GM06990 (cell line): ENCODE results near the gene PHF21A.

Source experiments
- DNase-seq: peaks from one replicate; pipeline ENCODE4 v3.0.0-alpha.2; 2011; ENCODE audit not compliant: insufficient read length; ENCODE audit errors: extremely low read depth
- H3K27me3 ChIP-seq: replicated peaks from 2 replicates; pipeline ENCODE4 v1.6.0; 2011; ENCODE audit warnings: low read length; ENCODE audit not compliant: control insufficient read depth, insufficient read depth
- H3K36me3 ChIP-seq: 2 replicates; pipeline ENCODE4 v1.5.1; 2011; ENCODE audit warnings: low read length; ENCODE audit not compliant: control insufficient read depth, insufficient read depth
- H3K4me3 ChIP-seq: replicated peaks from 2 replicates; pipeline ENCODE4 v1.5.1; 2011; ENCODE audit warnings: low read depth, mild to moderate bottlenecking, control low read depth, low read length
- TF ChIP-seq, protein P1 (sequence below): IDR thresholded peaks from 2 replicates; pipeline ENCODE4 v1.5.1; 2011; ENCODE audit warnings: low read length, control low read depth, mild to moderate bottlenecking, inconsistent platforms; ENCODE audit not compliant: insufficient read depth, poor library complexity, severe bottlenecking

PHF21A gene

DNA sequence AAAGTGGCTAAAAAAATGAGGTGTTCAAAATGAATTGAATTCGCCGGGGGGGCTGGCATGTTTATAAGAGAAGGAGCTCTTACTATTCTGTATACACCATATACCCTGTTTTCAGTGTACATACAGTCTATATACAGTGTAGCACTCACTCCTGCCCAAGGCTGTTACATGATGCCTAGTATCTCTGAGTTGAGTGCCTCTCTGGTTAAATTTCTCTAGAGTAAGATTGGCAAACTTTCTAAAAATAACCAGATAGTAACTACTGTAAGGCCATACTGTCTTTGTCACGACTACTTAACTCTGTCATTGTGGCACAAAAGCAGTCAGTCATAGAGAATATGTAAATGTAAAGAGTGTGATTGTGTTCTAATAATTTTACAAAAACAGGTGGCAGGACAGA is 58.1 kb downstream of the PHF21A start:
- Histone ChIP-seq H3K4me3 (no peak overlapping the region), H3K27me3 (no peaks in the 10 kb centered on the region), H3K36me3 (no peaks in the 10 kb centered on the region)
- no peak for DNase-seq
- TF ChIP-seq, protein P1, sequence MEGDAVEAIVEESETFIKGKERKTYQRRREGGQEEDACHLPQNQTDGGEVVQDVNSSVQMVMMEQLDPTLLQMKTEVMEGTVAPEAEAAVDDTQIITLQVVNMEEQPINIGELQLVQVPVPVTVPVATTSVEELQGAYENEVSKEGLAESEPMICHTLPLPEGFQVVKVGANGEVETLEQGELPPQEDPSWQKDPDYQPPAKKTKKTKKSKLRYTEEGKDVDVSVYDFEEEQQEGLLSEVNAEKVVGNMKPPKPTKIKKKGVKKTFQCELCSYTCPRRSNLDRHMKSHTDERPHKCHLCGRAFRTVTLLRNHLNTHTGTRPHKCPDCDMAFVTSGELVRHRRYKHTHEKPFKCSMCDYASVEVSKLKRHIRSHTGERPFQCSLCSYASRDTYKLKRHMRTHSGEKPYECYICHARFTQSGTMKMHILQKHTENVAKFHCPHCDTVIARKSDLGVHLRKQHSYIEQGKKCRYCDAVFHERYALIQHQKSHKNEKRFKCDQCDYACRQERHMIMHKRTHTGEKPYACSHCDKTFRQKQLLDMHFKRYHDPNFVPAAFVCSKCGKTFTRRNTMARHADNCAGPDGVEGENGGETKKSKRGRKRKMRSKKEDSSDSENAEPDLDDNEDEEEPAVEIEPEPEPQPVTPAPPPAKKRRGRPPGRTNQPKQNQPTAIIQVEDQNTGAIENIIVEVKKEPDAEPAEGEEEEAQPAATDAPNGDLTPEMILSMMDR, result no peak

DNA sequence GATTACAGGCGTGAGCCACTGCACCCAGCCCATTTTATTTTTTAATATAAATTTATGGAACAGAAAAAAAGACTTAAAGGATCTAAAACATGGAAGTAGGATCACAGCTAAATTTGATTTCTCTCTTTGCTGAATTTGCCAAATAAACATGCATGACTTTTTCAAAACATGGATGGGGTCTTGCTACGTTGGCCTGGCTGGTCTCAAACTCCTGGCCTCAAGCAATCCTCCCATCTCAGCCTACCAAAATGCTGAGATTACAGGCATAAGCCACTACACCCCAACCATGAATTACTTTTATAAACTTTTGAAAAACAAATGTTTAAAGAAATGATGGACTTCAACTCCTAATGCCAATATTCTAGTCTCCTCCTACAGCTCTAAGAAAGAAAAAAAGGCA is 61.2 kb downstream of the PHF21A start:
- Histone ChIP-seq H3K27me3 (no peaks in the 10 kb centered on the region), H3K4me3 (no peak overlapping the region), H3K36me3 (no peaks in the 10 kb centered on the region)
- TF ChIP-seq, protein P1, result no peak
- no peak for DNase-seq

DNA sequence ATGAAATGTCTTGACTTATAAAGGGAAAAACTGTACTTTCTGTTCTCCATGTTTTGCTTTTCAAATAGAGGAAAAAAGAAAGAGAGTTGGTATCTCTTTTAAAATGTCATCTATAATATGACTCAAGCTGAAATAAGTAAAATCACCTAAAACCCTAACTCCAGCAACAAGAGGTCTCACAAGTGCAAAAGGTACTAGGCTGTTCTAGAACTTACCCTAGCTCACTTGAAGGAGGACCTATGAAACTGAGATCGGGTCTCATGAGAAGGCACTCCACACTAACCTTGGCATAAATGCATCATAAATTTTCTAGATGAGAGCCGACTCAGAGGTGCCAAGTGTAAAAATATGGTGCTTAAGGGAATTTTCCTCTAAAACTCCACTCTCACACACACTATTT is 63.8 kb downstream of the PHF21A start:
- TF ChIP-seq, protein P1, result no peak
- Histone ChIP-seq H3K4me3 (no peak overlapping the region), H3K36me3 (no peaks in the 10 kb centered on the region), H3K27me3 (no peaks in the 10 kb centered on the region)
- no peak for DNase-seq

DNA sequence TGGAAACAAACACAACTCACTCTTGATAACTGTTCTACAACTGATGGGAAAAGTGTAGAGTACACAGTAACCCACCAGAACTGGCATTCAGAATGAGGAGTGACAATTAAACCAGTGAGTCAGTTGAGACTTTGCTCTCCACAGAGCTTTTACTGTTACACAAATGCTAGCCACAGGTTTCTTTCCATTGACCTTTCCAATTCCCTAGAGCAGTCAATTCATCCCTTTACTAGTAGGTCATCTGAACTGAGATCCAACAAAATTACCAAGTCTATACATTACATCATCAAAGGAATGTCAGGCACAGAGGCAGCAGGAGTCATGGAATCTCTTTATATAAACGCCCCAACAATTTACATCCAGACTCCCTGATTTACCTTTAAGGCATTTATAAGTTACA is 65.9 kb downstream of the PHF21A start:
- H3K36me3 ChIP-seq, result no peaks in the 10 kb centered on the region
- no peak for DNase-seq
- H3K27me3 ChIP-seq, result no peaks in the 10 kb centered on the region
- H3K4me3 ChIP-seq, result no peak overlapping the region
- TF ChIP-seq, protein P1, result no peak

DNA sequence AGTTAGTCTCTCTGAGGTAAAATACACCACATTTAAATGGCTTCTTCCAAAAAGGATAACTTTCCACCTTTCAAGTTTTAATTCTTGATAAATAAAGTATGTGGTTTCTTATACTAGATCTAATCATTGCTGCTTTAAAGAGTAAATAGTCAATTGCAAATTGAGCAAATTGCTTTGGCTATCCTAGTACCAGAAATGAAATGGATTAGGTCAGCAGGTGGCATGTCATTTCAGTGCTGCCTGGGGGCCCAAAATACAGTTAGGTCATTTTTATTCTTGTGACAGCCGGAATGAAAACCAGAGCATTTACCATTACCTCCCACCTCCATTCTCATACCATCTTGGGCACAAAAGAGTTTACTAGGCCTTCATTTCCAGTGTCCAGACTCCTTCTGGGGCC is 70.2 kb downstream of the PHF21A start:
- H3K4me3 ChIP-seq, result no peak overlapping the region
- TF ChIP-seq, protein P1, result no peak
- DNase-seq, result no peak
- H3K36me3 ChIP-seq, result no peaks in the 10 kb centered on the region
- no peaks in the 10 kb centered on the region for H3K27me3 ChIP-seq

DNA sequence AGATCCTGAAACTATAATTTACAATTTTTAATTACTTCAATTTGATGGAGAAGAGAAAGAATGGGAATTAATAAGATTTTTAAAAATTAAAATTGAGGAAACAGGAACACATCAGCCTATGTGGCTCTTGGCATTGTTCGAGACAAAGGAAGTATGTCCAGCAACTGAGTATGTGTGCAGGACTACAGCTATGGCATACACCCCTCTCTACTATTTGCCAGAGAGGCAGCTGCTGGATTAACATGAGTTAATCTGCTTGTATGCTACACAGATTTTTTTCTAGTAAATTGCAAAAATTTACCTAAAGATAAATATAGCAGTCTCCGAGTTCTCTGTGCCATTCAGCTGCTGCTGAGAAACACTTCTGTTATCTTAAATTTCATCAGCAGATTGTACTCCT is 70.6 kb downstream of the PHF21A start:
- TF ChIP-seq, protein P1, result no peak
- H3K4me3 ChIP-seq, result no peak overlapping the region
- H3K27me3 ChIP-seq, result no peaks in the 10 kb centered on the region
- no peak for DNase-seq
- no peaks in the 10 kb centered on the region for H3K36me3 ChIP-seq
